IMR-90 (cell line): ENCODE data around the gene TTC39B. TPM values are rescaled to one million over a fixed set of nuclear protein-coding genes. Genes with fewer than 3 reads are reported as not detected.

Experiments used
- ATAC-seq: fragments of 200-7000 bp; cut with Tn5 transposase; 2 replicates; pipeline ENCODE4 v1.9.1; 2020; ENCODE audit warnings: low read depth, mild to moderate bottlenecking, moderate library complexity
- BruUV-seq: library from RNA; stranded (reverse); fragments of 400-500 nt; replicated peaks from 2 replicates; lab custom pipeline; 2021; lab: Mats Ljungman, UMichigan
- CTCF ChIA-PET: fragments of 300-600 bp; formaldehyde crosslinking; extraction: SDS; loops from one replicate; lab custom pipeline; 2021; ENCODE audit warnings: antibody characterized with exemption; lab: Yijun Ruan, JAX
- POLR2A ChIA-PET: fragments of 300-600 bp; sonication (Branson Sonifier 250); formaldehyde crosslinking; loops from one replicate; lab custom pipeline; 2022; ENCODE audit warnings: antibody characterized with exemption; ENCODE audit not compliant: unreplicated experiment; lab: Charles Lee
- DNase-seq: peaks from one replicate; pipeline ENCODE4 v3.0.0; 2013
- H2AFZ ChIP-seq: replicated peaks from 2 replicates; pipeline ENCODE3; 2013; ENCODE audit warnings: low read length, mild to moderate bottlenecking; ENCODE audit not compliant: poor library complexity
- H2AK5ac ChIP-seq: 2 replicates; pipeline ENCODE4 v1.6.1; 2013; ENCODE audit warnings: low read depth, low read length, inconsistent platforms
- H2AK9ac ChIP-seq: replicated peaks from 2 replicates; pipeline ENCODE3; 2013; ENCODE audit warnings: mild to moderate bottlenecking, low read depth, low read length, moderate library complexity; ENCODE audit not compliant: poor library complexity
- H2BK120ac ChIP-seq: 2 replicates; pipeline ENCODE4 v1.6.1; 2013; ENCODE audit warnings: low read depth, low read length, inconsistent platforms
- H2BK15ac ChIP-seq: 3 replicates; pipeline ENCODE4 v1.6.1; 2013; ENCODE audit warnings: low read depth, low read length, inconsistent platforms
- H2BK20ac ChIP-seq: 2 replicates; pipeline ENCODE4 v1.6.1; 2013; ENCODE audit warnings: low read depth, mild to moderate bottlenecking, inconsistent platforms, low read length, moderate library complexity
- H2BK5ac ChIP-seq: 2 replicates; pipeline ENCODE4 v1.6.1; 2013; ENCODE audit warnings: mild to moderate bottlenecking, low read depth, low read length, inconsistent platforms; ENCODE audit not compliant: poor library complexity, severe bottlenecking
- H3K14ac ChIP-seq: replicated peaks from 2 replicates; pipeline ENCODE4 v1.6.1; 2013; ENCODE audit warnings: low read depth, low read length, inconsistent platforms
- H3K18ac ChIP-seq: 2 replicates; pipeline ENCODE4 v1.6.1; 2013; ENCODE audit warnings: low read depth, low read length, control low read depth
- H3K23ac ChIP-seq: 2 replicates; pipeline ENCODE4 v1.6.1; 2013; ENCODE audit warnings: low read depth, low read length, inconsistent platforms
- H3K27ac ChIP-seq: 2 replicates; pipeline ENCODE4 v1.5.1; 2013; ENCODE audit warnings: mild to moderate bottlenecking, control low read depth, low read length; ENCODE audit not compliant: insufficient read depth
- H3K27me3 ChIP-seq: 2 replicates; pipeline ENCODE4 v1.6.1; 2013; ENCODE audit warnings: low read length; ENCODE audit not compliant: control insufficient read depth, insufficient read depth
- H3K36me3 ChIP-seq: 2 replicates; pipeline ENCODE4 v1.6.1; 2013; ENCODE audit warnings: low read length, mixed read lengths; ENCODE audit not compliant: control insufficient read depth, insufficient read depth
- H3K4ac ChIP-seq: 2 replicates; pipeline ENCODE4 v1.6.1; 2013; ENCODE audit warnings: low read depth, low read length, inconsistent platforms
- H3K4me1 ChIP-seq: 2 replicates; pipeline ENCODE4 v1.6.1; 2013; ENCODE audit warnings: low read length, mixed read lengths; ENCODE audit not compliant: control insufficient read depth, insufficient read depth
- H3K4me2 ChIP-seq: 2 replicates; pipeline ENCODE4 v1.6.1; 2013; ENCODE audit warnings: low read depth, mild to moderate bottlenecking, control low read depth, low read length, moderate library complexity
- H3K4me3 ChIP-seq: 2 replicates; pipeline ENCODE4 v1.5.1; 2013; ENCODE audit warnings: low read depth, mild to moderate bottlenecking, control low read depth, low read length, moderate library complexity; ENCODE audit not compliant: insufficient read depth
- H3K56ac ChIP-seq: 2 replicates; pipeline ENCODE4 v1.6.1; 2013; ENCODE audit warnings: low read length, inconsistent platforms; ENCODE audit not compliant: insufficient read depth; ENCODE audit errors: extremely low read depth
- H3K79me1 ChIP-seq, 2 experiments: 2 replicates each; pipeline ENCODE4 v1.6.1; 2013; ENCODE audit warnings: low read length in 2 of 2, inconsistent platforms in 1 of 2, low read depth in 1 of 2
- H3K9ac ChIP-seq: 2 replicates; pipeline ENCODE4 v1.6.1; 2013; ENCODE audit warnings: low read depth, low read length, control low read depth
- H3K9me1 ChIP-seq: 2 replicates; pipeline ENCODE4 v1.6.1; 2013; ENCODE audit warnings: low read length, inconsistent platforms; ENCODE audit not compliant: insufficient read depth
- H3K9me3 ChIP-seq: 2 replicates; pipeline ENCODE4 v1.6.1; 2013; ENCODE audit warnings: low read length; ENCODE audit not compliant: control insufficient read depth, insufficient read depth
- H4K20me1 ChIP-seq: 2 replicates; pipeline ENCODE4 v1.6.1; 2013; ENCODE audit warnings: low read length, inconsistent platforms; ENCODE audit not compliant: insufficient read depth
- H4K5ac ChIP-seq: 2 replicates; pipeline ENCODE4 v1.6.1; 2013; ENCODE audit warnings: mild to moderate bottlenecking, low read depth, low read length, control low read depth
- H4K8ac ChIP-seq, 2 experiments: 2 replicates each; pipeline ENCODE4 v1.6.1; 2013; ENCODE audit warnings: low read depth in 2 of 2, low read length in 2 of 2, control low read depth in 1 of 2, inconsistent platforms in 1 of 2
- H4K91ac ChIP-seq: 2 replicates; pipeline ENCODE4 v1.6.1; 2013; ENCODE audit warnings: low read depth, low read length, inconsistent platforms; ENCODE audit not compliant: insufficient read depth
- BHLHE40 ChIP-seq: fragments of 150-350 bp; IDR thresholded peaks from 2 replicates; pipeline ENCODE4 v1.6.1; 2016; ENCODE audit warnings: mild to moderate bottlenecking, low read depth, low read length
- CEBPB ChIP-seq: IDR thresholded peaks from 2 replicates; pipeline ENCODE4 v1.6.1; 2012; ENCODE audit warnings: low read depth, low read length, improper control_type of control experiment
- CHD1 ChIP-seq: IDR thresholded peaks from 2 replicates; pipeline ENCODE4 v1.6.1; 2012; ENCODE audit warnings: low read depth, low read length, improper control_type of control experiment
- FOS ChIP-seq: fragments of 150-350 bp; IDR thresholded peaks from 2 replicates; pipeline ENCODE4 v1.6.1; 2016; ENCODE audit warnings: low read depth, low read length
- MAFK ChIP-seq: IDR thresholded peaks from 2 replicates; pipeline ENCODE4 v1.6.1; 2012; ENCODE audit warnings: low read depth, low read length, improper control_type of control experiment
- MAZ ChIP-seq: IDR thresholded peaks from 2 replicates; pipeline ENCODE4 v1.6.1; 2012; ENCODE audit warnings: low read depth, mild to moderate bottlenecking, low read length, improper control_type of control experiment, moderate library complexity, borderline replicate concordance
- MXI1 ChIP-seq: IDR thresholded peaks from 2 replicates; pipeline ENCODE4 v1.6.1; 2012; ENCODE audit warnings: low read depth, mild to moderate bottlenecking, low read length, moderate library complexity, borderline replicate concordance
- NFE2L2 ChIP-seq: fragments of 150-350 bp; IDR thresholded peaks from 2 replicates; pipeline ENCODE4 v1.6.1; 2016; ENCODE audit warnings: low read depth, mild to moderate bottlenecking, low read length
- POLR2A ChIP-seq: IDR thresholded peaks from 2 replicates; pipeline ENCODE4 v1.6.1; 2012; ENCODE audit warnings: mild to moderate bottlenecking, low read depth, low read length
- RAD21 ChIP-seq: IDR thresholded peaks from 2 replicates; pipeline ENCODE4 v1.6.1; 2012; ENCODE audit warnings: low read length, improper control_type of control experiment
- RCOR1 ChIP-seq: IDR thresholded peaks from 2 replicates; pipeline ENCODE4 v1.6.1; 2012; ENCODE audit warnings: mild to moderate bottlenecking, low read length, improper control_type of control experiment; ENCODE audit not compliant: insufficient replicate concordance
- RFX5 ChIP-seq: IDR thresholded peaks from 2 replicates; pipeline ENCODE4 v1.8.0; 2012; ENCODE audit warnings: low read depth, mild to moderate bottlenecking, low read length, moderate library complexity
- SMC3 ChIP-seq: fragments of 150-350 bp; IDR thresholded peaks from 2 replicates; pipeline ENCODE4 v1.6.1; 2016; ENCODE audit warnings: low read depth, mild to moderate bottlenecking, antibody characterized with exemption, low read length, moderate library complexity
- WGBS, 2 experiments: methylation state at CpG; one replicate each; pipeline versions ENCODE4 v1.1.5 to v1.1.7; 2013; ENCODE audit warnings: missing lambda C conversion rate in 2 of 2; ENCODE audit not compliant: insufficient read length in 1 of 2; ENCODE audit errors: extremely low coverage in 2 of 2; 5-methylcytosine and 5-hydroxymethylcytosine counted together
- dilution Hi-C: fragments of 300-500 bp; cut with HindIII; formaldehyde crosslinking; loops from one replicate; pipeline ENCODE4 v1.14.3; 2018; ENCODE audit warnings: low sequenced_read_pairs; ENCODE audit not compliant: unreplicated experiment
- in situ Hi-C: fragments of 300-500 bp; cut with MboI; formaldehyde crosslinking; loops from 3 replicates; pipeline ENCODE4 v1.14.3; 2019; ENCODE audit warnings: low sequenced_read_pairs, inconsistent platforms, mixed read lengths
- intact Hi-C: fragments of 100-400 bp; cut with micrococcal nuclease; formaldehyde crosslinking; loops from 2 replicates; pipeline ENCODE4 v1.10.0; 2022
- polyA plus RNA-seq, 3 experiments: library from polyadenylated mRNA; depleted of rRNA; stranded (reverse); fragments of >200 nt; gene quantifications; 2 replicates each; pipeline ENCODE4 v1.2.3, GENCODE V29; 2012; ENCODE audit warnings: low replicate concordance in 1 of 3
- total RNA-seq: library from RNA; depleted of rRNA; stranded (reverse); fragments of >200 nt; gene quantifications from 2 replicates; pipeline ENCODE4 v1.2.3, GENCODE V29; 2012
- TF ChIP-seq, protein P1 (sequence below): conservative IDR thresholded peaks from 2 replicates; pipeline ENCODE4 v1.5.1; 2012; ENCODE audit warnings: mild to moderate bottlenecking, low read depth, low read length, improper control_type of control experiment
- TF ChIP-seq, protein P2 (sequence below): fragments of 150-350 bp; IDR thresholded peaks from 2 replicates; pipeline ENCODE4 v1.6.1; 2017; ENCODE audit warnings: mild to moderate bottlenecking, antibody characterized with exemption, low read length, low read depth
- TF ChIP-seq, protein P3 (sequence below): fragments of 150-350 bp; IDR thresholded peaks from 2 replicates; pipeline ENCODE4 v1.6.1; 2016; ENCODE audit warnings: low read depth, mild to moderate bottlenecking, low read length, moderate library complexity, borderline replicate concordance

Gene TTC39B
- total and polyA plus RNA-seq, 2 of the 4 experiments (the other 2 are of a cell fraction): 2.5 to 12.2 TPM

DNA sequence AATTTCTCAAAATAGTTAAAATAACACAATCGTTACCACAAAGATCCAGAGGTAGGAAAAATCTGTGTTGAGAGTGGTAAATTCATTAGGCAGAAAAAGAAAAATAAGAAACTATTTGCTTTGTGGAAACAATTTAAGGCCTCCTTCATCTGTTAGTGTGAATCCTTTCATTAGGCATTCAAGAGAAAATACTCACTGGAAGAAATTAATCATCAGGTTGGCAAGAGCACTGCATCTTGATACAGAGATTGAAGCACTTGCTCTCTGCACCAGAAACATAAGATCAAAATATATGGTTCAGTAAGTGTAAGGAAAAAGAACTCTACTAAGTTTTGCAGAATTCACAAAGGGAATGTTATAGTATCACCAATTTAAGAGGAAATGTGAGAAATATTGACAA is 44.4 kb downstream of the TTC39B start:
- Histone ChIP-seq H3K9me1 (peaks cover 3% of the 10 kb centered on the region), H3K4me1 (peaks cover 2% of the 10 kb centered on the region; the same call in 1 of the 2 replicates), H2BK15ac (no peak overlapping the region), H3K4me3 (no peak overlapping the region), H4K91ac (no peak overlapping the region), H3K9me3 (no peaks in the 10 kb centered on the region), H4K5ac (no peak overlapping the region), H4K8ac (no peak overlapping the region), H3K23ac (no peak overlapping the region), H2BK5ac (no peak overlapping the region), H3K27ac (no peak overlapping the region), H3K4me2 (no peak overlapping the region), H2AK5ac (no peak overlapping the region), H4K20me1 (no peaks in the 10 kb centered on the region), H3K9ac (no peak overlapping the region), H3K18ac (no peak overlapping the region), H2BK20ac (no peak overlapping the region), H2AFZ (no peak overlapping the region), H3K27me3 (no peaks in the 10 kb centered on the region), H3K14ac (no peak overlapping the region), H2AK9ac (no peak overlapping the region), H3K4ac (no peak overlapping the region), H3K56ac (no peak overlapping the region), H2BK120ac (no peak overlapping the region), H3K79me1 (peaks cover 0 to 13% of the 10 kb centered on the region in 2 experiments; a peak in 2 of 4 replicates), H3K36me3 (peaks cover 9% of the 10 kb centered on the region)
- ATAC-seq (no peak), DNase-seq (no peak)
- ChIA-PET CTCF (no interaction called here), POLR2A (no interaction called here)
- BruUV-seq: no TSS peak
- in situ Hi-C loops (no loop called here), intact Hi-C loops (no loop called here), dilution Hi-C loops (no loop called here)
- no peak for TF ChIP-seq RCOR1
- TF ChIP-seq RFX5: no peak
- TF ChIP-seq, protein P1, sequence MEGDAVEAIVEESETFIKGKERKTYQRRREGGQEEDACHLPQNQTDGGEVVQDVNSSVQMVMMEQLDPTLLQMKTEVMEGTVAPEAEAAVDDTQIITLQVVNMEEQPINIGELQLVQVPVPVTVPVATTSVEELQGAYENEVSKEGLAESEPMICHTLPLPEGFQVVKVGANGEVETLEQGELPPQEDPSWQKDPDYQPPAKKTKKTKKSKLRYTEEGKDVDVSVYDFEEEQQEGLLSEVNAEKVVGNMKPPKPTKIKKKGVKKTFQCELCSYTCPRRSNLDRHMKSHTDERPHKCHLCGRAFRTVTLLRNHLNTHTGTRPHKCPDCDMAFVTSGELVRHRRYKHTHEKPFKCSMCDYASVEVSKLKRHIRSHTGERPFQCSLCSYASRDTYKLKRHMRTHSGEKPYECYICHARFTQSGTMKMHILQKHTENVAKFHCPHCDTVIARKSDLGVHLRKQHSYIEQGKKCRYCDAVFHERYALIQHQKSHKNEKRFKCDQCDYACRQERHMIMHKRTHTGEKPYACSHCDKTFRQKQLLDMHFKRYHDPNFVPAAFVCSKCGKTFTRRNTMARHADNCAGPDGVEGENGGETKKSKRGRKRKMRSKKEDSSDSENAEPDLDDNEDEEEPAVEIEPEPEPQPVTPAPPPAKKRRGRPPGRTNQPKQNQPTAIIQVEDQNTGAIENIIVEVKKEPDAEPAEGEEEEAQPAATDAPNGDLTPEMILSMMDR: no peak
- TF ChIP-seq RAD21: no peak
- no peak for TF ChIP-seq MAFK
- no peak for TF ChIP-seq POLR2A
- TF ChIP-seq MXI1: no peak
- no peak for TF ChIP-seq CEBPB
- TF ChIP-seq FOS: no peak
- TF ChIP-seq, protein P2, sequence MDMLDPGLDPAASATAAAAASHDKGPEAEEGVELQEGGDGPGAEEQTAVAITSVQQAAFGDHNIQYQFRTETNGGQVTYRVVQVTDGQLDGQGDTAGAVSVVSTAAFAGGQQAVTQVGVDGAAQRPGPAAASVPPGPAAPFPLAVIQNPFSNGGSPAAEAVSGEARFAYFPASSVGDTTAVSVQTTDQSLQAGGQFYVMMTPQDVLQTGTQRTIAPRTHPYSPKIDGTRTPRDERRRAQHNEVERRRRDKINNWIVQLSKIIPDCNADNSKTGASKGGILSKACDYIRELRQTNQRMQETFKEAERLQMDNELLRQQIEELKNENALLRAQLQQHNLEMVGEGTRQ: no peak
- no peak for TF ChIP-seq NFE2L2
- no peak for TF ChIP-seq BHLHE40
- TF ChIP-seq, protein P3, sequence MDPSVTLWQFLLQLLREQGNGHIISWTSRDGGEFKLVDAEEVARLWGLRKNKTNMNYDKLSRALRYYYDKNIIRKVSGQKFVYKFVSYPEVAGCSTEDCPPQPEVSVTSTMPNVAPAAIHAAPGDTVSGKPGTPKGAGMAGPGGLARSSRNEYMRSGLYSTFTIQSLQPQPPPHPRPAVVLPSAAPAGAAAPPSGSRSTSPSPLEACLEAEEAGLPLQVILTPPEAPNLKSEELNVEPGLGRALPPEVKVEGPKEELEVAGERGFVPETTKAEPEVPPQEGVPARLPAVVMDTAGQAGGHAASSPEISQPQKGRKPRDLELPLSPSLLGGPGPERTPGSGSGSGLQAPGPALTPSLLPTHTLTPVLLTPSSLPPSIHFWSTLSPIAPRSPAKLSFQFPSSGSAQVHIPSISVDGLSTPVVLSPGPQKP: no peak
- no peak for TF ChIP-seq CHD1
- TF ChIP-seq SMC3: no peak
- no peak for TF ChIP-seq MAZ
- WGBS, 2 experiments: no CpG with 5 or more reads among the region's 1 CpG
